OCI-M1 (cell line): Measurements from ENCODE around the gene AKAP17A.
A peak's percentile ranks its signal among the peaks of the same experiment; 100 is the strongest.
"Not testable (repeated sequence)": the region's sequence is repeated elsewhere in the genome, so short reads cannot be mapped to it uniquely, and the experiment has no call there.

ENCODE experiments used
- DNase-seq: peaks from one replicate; lab custom pipeline; 2025; lab: John Stamatoyannopoulos, UW

AKAP17A gene, protein sequence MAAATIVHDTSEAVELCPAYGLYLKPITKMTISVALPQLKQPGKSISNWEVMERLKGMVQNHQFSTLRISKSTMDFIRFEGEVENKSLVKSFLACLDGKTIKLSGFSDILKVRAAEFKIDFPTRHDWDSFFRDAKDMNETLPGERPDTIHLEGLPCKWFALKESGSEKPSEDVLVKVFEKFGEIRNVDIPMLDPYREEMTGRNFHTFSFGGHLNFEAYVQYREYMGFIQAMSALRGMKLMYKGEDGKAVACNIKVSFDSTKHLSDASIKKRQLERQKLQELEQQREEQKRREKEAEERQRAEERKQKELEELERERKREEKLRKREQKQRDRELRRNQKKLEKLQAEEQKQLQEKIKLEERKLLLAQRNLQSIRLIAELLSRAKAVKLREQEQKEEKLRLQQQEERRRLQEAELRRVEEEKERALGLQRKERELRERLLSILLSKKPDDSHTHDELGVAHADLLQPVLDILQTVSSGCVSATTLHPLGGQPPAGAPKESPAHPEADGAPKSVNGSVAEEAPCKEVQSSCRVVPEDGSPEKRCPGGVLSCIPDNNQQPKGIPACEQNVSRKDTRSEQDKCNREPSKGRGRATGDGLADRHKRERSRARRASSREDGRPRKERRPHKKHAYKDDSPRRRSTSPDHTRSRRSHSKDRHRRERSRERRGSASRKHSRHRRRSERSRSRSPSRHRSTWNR

DNA sequence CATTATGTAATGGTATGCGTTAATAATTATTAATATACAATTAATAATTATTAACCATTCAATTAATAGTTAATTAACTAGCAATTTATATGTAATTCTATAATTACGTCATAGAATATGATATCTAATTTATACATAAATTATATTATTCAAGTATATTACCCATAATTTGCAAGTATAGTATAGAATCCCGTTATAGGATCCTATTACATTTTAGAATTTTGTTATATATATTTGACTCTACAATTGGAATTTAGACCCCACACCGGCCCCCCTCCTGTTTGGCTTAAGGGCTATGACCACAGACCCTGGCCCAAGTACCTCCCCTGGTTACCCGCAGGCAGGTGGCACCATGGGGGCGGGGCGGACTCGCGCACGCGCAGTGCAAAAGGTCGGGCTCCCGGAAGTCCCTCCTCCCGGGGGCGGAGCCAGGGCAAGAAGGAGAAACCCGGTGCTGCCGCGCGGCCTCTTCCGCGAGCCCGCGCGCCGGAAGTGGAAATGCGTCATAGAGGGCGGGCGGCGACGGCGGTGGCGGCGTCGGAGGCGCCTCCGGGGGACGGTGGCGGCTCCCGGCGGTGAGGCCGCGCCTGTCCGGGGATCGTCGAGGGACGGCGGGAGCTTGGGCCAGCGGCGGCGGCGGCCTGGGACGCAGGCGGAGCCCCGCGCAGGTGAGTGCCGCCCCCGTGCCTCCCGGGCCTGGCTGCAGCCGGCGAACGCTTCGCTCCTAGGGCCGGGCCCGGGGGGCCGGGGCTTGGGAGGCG is at the start of gene AKAP17A:
TSS of gene AKAP17A (plus strand) at position 503 of the 761 bp plus-strand sequence. CDS start 1,859 bp downstream, outside the sequence.
- peak; percentile 91 for DNase-seq

DNA sequence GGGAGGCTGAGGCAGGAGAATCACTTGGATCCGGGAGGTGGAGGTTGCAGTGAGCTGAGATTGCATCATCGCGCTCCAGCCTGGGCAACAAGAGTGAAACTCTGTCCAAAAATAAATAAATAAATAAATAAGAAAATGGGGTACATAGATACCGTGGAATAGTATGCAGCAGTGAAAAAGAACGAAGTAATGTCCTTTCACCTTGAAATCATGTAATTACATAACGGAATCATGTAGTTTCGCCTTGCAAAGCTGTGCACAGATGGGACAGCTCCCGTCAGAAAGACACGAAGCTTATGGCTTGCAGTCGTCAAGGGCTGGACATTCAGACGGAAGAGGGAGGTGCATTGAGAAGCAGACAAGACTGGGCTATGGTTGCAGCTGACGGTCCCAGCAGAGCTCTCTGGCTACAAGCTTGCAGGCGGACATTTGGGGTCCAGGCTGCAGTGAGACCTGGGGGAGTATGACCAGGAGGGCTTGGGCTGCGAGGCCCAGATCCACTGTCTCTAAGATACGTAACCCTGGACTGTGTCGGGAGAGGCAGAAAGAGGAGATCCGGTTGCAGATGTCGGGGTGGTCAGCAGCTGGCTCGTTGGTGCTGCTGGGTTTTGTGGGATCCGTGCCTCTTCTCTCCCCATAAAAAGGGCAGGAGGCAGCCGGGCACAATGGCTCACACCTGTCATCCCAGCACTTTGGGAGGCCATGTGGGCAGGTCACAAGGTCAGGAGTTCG is 48.2 kb upstream of the AKAP17A start:
- no peak for DNase-seq

DNA sequence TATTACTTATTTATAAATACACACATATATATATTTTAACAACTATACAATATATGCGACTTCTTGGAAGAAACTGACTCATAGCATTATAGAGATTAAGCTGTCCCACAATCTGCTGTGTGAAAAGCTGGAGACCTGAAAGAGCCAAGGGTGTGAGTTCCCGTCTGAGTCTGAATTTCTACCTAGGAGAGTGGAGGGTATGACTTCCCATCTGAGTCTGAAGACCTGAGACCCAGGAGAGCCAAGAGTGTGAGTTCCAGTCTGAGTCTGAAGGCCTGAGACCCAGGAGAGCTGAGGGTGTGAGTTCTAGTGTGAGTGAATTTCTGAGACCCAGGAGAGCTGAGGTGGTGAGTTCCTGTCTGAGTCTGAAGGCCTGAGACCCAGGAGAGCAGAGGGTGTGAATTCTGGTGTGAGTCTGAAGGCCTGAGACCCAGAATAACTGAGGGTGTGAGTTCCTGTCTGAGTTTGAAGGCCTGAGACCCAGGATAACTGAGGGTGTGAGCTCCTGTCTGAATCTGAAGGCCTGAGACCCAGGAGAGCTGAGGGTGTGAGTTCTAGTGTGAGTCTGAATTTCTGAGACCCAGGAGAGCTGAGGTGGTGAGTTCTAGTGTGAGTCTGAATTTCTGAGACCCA is 45.5 kb upstream of the AKAP17A start:
- no peak for DNase-seq

DNA sequence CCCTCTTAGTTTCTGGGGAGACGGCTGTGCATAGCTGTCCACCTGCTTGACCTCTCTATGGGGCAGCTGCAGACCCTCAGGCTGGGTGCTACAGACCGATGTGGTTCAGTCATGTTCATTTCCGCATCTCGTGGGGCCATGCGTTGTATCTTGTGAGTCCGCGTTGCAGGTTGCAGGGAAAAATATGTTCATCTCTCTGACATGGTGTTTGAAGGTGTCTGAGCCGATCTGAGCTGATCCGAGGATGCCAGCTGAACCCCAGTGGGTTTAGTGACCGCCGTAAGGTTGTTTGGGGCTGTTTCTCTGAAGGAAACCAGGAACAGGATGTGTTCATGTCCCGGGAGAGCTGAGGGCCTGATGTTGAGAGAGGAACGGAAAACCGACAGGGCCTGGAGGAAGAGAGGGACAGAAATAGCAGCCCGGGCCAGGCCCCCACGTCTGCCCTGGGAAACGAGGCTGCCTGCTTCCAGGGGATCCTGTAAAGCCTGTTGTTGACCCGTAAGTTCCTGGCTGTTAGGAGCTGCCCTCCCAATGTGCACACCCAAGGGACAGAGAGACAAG is 44.6 kb upstream of the AKAP17A start:
- no peak for DNase-seq

DNA sequence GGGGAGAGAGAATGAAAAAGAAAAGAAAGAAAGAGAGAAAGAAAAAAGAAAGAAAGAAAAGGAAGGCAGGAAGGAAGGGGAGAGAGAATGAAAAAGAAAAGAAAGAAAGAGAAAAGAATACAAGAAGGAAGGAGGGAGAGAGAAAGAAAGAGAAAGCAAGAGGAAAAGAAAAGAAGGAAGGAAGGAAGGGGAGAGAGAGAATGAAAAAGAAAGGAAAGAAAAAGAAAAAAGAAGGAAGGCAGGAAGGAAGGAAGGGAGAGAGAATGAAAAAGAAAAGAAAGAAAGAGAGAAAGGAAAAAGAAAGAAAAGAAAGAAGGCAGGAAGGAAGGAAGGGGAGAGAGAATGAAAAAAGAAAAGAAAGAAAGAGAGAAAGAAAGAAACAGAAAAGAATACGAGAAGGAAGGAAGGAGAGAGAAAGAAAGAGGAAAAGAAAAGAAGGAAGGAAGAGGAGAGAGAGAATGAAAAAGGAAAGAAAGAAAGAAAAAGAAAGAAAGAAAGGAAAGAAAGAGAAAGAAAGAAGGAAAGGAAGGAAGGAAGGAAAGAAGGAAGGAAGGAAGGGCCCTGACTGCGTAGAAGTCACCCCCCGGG is 39.4 kb upstream of the AKAP17A start:
- no peak for DNase-seq

DNA sequence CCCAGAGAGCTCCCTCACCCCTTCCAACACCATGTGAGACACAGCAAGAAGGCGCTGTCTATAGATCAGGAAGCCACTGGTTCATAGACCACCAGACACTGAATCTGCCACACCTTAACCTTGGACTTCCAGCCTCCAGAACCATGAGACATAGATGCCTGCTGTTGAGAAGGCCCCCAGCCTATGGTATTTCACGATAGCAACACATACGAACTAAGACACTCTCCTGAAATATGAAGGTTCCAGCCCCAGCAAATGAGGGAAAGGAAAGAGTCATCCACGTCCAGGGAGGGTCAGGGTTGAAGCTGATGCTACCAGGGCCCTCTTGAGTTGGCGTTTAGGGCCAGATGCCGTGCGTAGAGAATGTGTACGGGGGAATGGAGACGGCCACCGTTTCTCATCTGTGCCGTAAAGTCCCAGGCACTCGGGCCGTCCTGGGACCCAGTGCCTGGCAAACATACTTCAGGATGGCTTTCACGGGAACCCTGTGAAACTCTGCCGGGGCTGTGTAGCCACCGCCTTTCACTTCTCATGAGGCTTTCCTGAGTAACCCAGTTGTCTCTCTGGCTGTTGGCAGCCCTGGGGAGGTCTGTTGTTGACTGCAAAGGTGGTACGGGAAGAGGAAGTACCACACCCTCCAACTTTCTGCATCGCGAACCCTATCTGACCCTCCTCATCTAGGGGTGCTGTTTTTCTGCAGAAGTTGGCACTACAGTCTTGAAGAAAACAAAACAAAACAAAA is 36.8 kb upstream of the AKAP17A start:
- DNase-seq: no peak

DNA sequence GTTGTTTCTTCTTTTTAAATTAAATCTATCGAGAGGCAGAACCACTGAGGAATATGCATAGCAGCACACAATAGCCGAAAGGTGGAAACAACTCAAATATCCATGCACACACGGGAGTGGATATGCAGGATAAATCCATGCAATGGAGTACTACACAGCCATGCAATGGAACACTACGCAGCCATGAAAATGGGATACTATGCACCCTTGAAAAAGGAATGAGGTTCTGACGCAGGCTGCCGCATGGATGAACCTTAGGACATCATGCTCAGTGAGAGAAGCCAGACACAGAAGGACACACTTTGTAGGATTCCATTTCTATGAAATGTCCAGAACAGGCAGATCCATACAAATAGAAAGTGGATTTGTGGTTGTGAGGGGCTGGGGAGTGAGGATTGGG is 36.0 kb upstream of the AKAP17A start:
- DNase-seq: no peak

DNA sequence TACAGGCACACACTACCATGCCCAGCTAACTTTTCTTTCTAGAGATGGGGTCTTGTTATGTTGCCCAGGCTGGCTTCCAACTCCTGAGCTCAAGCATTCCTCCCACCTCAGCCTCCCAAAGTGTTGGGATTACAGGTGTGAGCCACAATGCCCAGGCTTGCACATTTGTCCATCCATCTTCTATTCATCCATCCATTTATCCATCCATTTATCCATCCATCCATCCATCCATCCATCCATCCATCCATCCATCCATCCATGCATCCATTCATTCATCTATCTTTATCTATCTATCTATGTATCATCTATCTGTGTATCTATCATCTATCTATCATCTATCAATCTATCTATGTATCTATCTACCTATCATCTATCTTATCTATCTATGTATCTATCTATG is 34.0 kb upstream of the AKAP17A start:
- not testable (repeated sequence) for DNase-seq

DNA sequence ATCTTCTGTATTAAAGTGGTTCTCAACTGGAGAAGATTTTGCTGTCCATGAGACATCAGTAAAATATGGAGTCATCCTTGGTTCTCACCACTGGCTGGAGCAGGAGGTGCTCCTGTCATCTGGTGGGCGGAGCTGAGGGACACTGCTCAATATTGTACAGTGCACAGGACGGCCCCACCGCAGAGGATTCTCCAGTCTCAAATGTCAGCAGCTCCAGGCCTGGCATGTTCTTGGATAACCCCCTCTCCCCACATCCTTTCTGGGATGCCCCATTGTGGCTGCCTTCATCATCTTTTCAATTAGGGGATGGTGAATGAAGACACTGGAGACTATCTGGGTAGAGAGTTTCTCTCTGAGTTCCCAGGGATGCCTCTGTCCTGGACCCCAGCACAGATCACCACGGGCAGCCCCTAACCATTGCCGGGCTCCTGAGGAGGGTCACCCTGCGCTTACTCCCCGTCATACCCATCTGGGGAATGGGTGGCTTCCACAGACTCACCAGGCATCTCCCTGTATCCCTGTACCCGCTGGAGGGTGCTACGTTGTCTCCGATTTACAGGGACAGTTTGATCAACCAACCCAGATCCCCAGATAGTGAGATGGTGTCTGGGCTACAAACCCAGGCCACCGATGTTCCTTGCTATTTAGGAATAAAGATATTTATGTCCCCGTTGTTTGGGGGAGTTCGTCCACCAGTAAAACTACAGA is 32.5 kb upstream of the AKAP17A start:
- no peak for DNase-seq

DNA sequence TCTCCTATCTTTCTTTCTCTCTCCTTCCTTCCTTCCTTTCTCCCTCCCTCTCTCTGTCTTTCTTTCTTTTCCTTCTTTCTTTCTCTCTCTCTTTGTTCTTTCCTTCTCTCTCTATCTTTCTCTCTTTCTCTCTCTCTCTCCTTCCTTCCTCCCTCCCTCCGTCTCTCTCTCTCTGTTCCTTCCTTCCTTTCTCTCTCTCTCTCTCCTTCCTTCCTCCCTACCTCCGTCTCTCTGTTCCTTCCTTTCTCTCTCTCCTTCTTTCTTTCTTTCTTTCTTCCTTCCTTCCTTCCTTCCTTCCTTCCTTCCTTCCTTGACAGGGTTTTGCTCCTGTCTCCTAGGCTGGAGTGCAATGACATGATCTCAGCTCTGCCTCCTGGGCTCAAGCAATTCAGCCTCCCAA is 30.2 kb upstream of the AKAP17A start:
- no peak for DNase-seq

DNA sequence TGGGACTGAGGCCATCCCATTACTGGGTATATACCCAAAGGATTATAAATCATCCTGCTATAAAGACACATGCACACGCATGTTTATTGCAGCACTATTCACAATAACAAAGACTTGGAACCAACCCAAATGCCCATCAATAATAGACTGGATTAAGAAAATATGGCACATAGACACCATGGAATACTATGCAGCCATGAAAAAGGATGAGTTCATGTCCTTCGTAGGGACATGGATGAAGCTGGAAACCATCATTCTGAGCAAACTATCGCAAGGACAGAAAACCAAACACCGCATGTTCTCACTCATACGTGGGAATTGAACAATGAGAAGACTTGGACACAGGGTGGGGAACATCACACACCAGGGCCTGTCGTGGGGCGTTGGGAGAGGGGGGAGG is 27.3 kb upstream of the AKAP17A start:
- DNase-seq: not testable (repeated sequence)

DNA sequence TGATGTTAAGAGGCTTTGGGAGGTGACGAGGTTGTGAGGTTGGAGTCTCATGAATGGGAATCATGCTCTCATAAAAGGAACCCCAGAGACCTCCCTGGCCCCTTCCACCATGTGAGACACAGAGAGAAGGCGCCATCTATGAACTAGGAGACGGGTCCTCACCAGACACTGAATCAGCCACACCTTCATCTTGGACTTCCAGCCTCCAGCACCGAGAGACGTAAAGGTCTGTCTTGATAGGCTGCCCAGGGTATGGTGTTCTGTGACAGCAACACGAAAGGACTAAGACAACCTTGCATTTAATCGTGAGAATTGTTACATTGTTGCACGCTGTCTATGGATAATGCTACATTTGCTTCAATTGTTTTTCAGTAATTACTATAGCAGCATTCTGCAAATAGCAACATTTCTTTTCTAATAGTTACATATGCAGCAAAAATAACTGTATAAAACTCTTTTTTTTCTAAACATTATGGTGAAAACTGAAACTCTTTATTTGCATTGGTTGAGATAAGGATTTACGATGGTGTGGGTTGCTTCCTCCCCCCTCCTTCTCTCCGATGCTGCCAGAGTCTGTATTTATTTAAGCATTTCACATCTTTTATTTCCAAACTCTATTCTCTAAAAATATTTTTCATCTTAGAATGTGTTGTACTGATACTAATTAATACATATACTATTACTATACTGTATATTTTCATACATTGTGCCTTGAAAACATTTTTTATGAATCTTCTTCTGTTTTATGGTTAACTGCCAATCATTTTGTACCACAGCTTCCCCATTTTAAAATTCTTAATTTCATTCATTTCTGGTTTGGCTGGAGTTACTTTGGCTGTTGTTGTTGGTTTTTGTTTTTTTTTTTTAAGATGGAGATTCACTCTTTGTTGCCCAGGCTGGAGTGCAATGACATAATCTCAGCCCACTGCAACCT is 26.4 kb upstream of the AKAP17A start:
- peak; percentile 45 for DNase-seq

DNA sequence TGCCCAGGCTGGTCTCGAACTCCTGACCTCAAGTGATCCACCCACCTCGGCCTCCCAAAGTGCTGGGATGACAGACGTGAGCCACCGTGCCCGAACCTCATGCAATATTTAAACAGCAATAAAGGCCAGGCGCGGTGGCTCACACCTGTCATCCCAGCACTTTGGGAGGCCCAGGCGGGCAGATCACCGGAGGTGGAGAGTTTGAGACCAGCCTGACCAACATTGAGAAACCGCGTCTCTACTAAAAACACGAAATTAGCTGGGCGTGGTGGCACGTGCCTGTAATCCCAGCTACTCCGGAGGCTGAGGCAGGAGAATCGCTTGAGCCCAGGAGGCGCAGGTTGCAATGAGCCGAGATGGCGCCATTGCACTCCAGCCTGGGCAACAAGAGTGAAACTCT is 17.2 kb upstream of the AKAP17A start:
- DNase-seq: not testable (repeated sequence)

DNA sequence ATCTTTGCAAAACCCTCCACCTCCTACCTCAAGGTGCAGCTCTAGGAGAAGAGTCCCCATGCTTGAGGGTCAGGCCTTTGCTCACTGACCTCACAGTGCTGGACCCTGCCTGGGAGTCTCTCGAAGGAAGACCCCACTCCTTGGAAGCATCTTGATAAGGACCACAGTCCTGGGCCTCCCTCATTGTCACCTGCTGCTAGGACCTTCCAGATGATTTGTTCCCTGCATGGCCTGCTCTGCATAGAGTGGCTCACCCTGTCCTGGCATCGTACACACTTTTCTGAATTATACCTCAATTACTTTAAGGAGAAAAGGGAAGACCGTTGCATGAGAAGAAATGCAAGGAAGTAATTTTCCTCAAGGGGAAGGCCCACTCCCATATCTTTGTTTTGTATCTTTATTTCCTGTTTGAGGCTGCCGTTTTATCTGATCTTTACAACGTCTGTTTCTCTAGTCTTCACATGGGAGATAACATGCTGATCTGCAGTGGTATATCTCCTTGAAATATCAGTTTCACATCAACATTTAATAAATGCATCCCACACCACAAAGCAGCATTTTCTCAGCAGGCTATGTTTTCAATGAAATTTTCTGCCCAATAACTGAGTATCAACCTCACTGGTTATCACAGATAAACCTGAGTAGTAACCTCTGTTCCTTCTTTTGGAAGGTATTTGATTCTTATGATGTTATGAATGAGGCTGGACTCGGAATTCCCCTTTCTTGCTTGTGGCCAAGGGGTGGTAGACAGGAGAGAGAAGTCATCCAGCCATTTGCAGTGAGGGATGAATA is 15.0 kb upstream of the AKAP17A start:
- no peak for DNase-seq

DNA sequence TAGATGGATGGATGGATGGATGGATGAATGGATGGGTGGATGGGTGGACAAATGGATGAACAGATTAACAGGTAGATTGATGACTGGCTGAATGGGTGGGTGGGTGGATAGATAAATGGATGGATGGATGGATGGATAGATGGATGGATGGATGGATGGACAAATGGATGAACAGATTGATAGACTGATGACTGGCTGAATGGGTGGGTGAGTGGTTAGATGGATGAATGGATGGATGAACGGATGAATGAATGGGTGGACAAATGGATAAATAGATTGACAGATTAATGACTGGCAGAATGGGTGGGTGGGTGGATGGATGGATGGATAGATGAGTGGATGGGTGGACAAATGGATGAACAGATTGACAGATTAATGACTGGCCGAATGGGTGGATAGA is 13.6 kb upstream of the AKAP17A start:
- no peak for DNase-seq

DNA sequence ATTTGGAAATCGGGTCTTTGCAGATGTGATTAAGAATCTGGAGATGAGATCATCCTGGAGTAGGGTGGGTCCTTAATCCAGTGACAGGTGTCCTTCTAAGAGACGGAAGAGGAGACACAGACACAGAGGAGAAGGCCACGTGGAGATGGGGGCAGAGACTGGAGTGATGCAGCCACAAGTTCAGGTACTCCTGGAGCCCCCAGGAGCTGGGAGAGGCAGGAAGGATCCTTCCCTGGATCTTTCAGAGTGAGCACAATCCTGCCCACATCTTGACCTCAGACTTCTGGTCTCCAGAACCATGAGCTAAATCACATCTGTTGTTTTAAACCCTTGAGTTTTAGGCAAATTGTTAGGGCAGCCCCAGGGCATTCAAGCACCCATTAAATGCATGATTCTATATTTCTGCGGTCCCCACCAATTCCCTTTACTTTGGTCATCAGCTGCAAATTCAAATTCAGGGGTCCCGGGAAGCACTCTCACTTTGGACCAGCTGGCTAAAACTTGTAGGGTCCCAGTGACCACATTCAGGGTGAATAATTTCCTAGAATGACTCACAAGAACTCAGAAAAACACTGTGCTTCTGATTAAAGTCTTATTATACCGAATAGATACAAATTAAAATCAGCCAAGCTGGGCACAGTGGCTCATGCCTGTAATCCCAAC is 12.8 kb upstream of the AKAP17A start:
- DNase-seq: no peak

DNA sequence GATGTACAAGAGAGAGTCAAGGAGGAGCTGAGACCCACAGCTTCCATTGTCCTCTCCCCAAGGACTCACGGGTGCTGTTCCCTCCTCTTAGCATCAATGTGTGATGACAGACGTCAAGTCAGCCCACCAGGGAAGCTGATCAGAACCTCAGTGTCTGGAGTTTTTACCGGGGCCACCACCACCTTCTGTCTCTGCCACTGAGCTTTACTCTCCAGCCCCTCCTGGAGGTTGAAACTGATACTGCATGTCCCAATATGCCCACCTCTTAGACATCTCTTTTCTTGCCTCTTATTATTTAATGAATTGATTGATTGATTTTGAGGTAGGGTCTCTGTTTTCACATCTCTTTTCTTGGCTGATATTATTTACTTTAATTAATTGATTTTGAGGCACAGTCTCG is 10.3 kb upstream of the AKAP17A start:
- peak; percentile 82 for DNase-seq
